Chondrocyte (in vitro differentiated cells): ENCODE data around the gene EYA4. TPM values are rescaled to one million over a fixed set of nuclear protein-coding genes. Genes with fewer than 3 reads are reported as not detected.
A peak's percentile ranks its signal among the peaks of the same experiment; 100 is the strongest.

Source experiments
- DNase-seq: peaks from one replicate; pipeline ENCODE4 v3.0.0; 2021; ENCODE audit warnings: mixed read lengths, low spot score
- H3K27ac Mint-ChIP-seq: one replicate; pipeline ENCODE4 v1.8.0; 2021; ENCODE audit warnings: mild to moderate bottlenecking, moderate library complexity, mixed read lengths; ENCODE audit not compliant: unreplicated experiment
- H3K27me3 Mint-ChIP-seq: 2 replicates; pipeline ENCODE4 v1.8.0; 2021; ENCODE audit warnings: low read depth, mixed read lengths
- H3K36me3 Mint-ChIP-seq: 2 replicates; pipeline ENCODE4 v1.8.0; 2021; ENCODE audit warnings: low read depth, mixed read lengths
- H3K4me1 Mint-ChIP-seq: 2 replicates; pipeline ENCODE4 v1.8.0; 2021; ENCODE audit warnings: low read depth, mild to moderate bottlenecking, mixed read lengths
- H3K4me3 Mint-ChIP-seq: one replicate; pipeline ENCODE4 v1.8.0; 2021; ENCODE audit warnings: mild to moderate bottlenecking, moderate library complexity, mixed read lengths; ENCODE audit not compliant: unreplicated experiment
- H3K9me3 Mint-ChIP-seq: 2 replicates; pipeline ENCODE4 v1.8.0; 2021; ENCODE audit warnings: low read depth, mixed read lengths
- CTCF ChIP-seq: fragments of 200-600 bp; sonication (generic); IDR thresholded peaks from 2 replicates; pipeline ENCODE4 v1.5.0; 2021; ENCODE audit warnings: antibody characterized with exemption, mild to moderate bottlenecking, moderate library complexity
- total RNA-seq: library from RNA; stranded (reverse); gene quantifications from 3 replicates; pipeline ENCODE4 v1.2.1, GENCODE V29; 2021

Gene EYA4
- total RNA-seq, 1 donor from 2014 or later, result 7.9 TPM

- DNase-seq, result no peak
- peaks cover 30% of the 10 kb centered on the region for H3K27me3 Mint-ChIP-seq
Measured at GRCh38 chr6:133245422-133245903, 4.3 kb downstream of the EYA4 start.

GRCh38 chr6:133247581-133247980 is 6.4 kb downstream of the EYA4 start:
- H3K4me3 Mint-ChIP-seq, result no peak overlapping the region
- H3K27me3 Mint-ChIP-seq, result peaks cover 23% of the 10 kb centered on the region
- no peak overlapping the region for H3K27ac Mint-ChIP-seq

More at GRCh38 chr6:133245422-133245903, 4.3 kb downstream of the EYA4 start:
- H3K27ac Mint-ChIP-seq, result peak overlapping the region; percentile 54
- no peaks in the 10 kb centered on the region for H3K9me3 Mint-ChIP-seq
- peaks cover 23% of the 10 kb centered on the region for H3K4me1 Mint-ChIP-seq
- H3K36me3 Mint-ChIP-seq, result no peaks in the 10 kb centered on the region
- H3K4me3 Mint-ChIP-seq, result no peak overlapping the region
- no peak for TF ChIP-seq CTCF

GRCh38 chr6:133248241-133249001 is 7.3 kb downstream of the EYA4 start:
- Mint-ChIP-seq H3K4me1 (peaks cover 5% of the 10 kb centered on the region), H3K27me3 (peaks cover 15% of the 10 kb centered on the region)

More at GRCh38 chr6:133247581-133247980, 6.4 kb downstream of the EYA4 start:
- peaks cover 14% of the 10 kb centered on the region for H3K4me1 Mint-ChIP-seq
- no peaks in the 10 kb centered on the region for H3K9me3 Mint-ChIP-seq
- no peaks in the 10 kb centered on the region for H3K36me3 Mint-ChIP-seq
- no peak for DNase-seq
- TF ChIP-seq CTCF, result no peak

GRCh38 chr6:133251688-133252087 is 10.5 kb downstream of the EYA4 start:
- no peak for DNase-seq
- H3K27ac Mint-ChIP-seq, result no peak overlapping the region
- H3K9me3 Mint-ChIP-seq, result no peaks in the 10 kb centered on the region
- TF ChIP-seq CTCF, result no peak
- no peaks in the 10 kb centered on the region for H3K36me3 Mint-ChIP-seq
- no peaks in the 10 kb centered on the region for H3K27me3 Mint-ChIP-seq
- H3K4me1 Mint-ChIP-seq, result peaks cover 13% of the 10 kb centered on the region
- no peak overlapping the region for H3K4me3 Mint-ChIP-seq

More at GRCh38 chr6:133248241-133249001, 7.3 kb downstream of the EYA4 start:
- H3K4me3 Mint-ChIP-seq, result no peak overlapping the region
- DNase-seq, result no peak
- TF ChIP-seq CTCF, result no peak
- H3K9me3 Mint-ChIP-seq, result no peaks in the 10 kb centered on the region
- no peaks in the 10 kb centered on the region for H3K36me3 Mint-ChIP-seq
- no peak overlapping the region for H3K27ac Mint-ChIP-seq

- Mint-ChIP-seq H3K9me3 (no peaks in the 10 kb centered on the region), H3K27me3 (no peaks in the 10 kb centered on the region), H3K4me3 (no peak overlapping the region), H3K27ac (peak overlapping the region; percentile 33), H3K4me1 (peaks cover 15% of the 10 kb centered on the region), H3K36me3 (no peaks in the 10 kb centered on the region)
- TF ChIP-seq CTCF, result no peak
- no peak for DNase-seq
Measured at GRCh38 chr6:133254552-133255228, 13.5 kb downstream of the EYA4 start.
